GM18519 (cell line): Measurements from ENCODE around the gene UPF3B.
"Not testable (repeated sequence)": the region's sequence is repeated elsewhere in the genome, so short reads cannot be mapped to it uniquely, and the experiment has no call there.

Experiments
- ATAC-seq: cut with Tn5 transposase; IDR thresholded peaks from one replicate; pipeline ENCODE4 v1.9.1; 2021; ENCODE audit warnings: mild to moderate bottlenecking, moderate library complexity; ENCODE audit not compliant: unreplicated experiment, low FRiP score

Gene UPF3B, protein sequence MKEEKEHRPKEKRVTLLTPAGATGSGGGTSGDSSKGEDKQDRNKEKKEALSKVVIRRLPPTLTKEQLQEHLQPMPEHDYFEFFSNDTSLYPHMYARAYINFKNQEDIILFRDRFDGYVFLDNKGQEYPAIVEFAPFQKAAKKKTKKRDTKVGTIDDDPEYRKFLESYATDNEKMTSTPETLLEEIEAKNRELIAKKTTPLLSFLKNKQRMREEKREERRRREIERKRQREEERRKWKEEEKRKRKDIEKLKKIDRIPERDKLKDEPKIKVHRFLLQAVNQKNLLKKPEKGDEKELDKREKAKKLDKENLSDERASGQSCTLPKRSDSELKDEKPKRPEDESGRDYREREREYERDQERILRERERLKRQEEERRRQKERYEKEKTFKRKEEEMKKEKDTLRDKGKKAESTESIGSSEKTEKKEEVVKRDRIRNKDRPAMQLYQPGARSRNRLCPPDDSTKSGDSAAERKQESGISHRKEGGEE

GRCh38 chrX:119852382-119853353, at the start of gene UPF3B:
UPF3B (minus strand) TSS chrX:119852963; CDS start chrX:119852928, 35 bp downstream.
- ATAC-seq, result peak; percentile 93

DNA sequence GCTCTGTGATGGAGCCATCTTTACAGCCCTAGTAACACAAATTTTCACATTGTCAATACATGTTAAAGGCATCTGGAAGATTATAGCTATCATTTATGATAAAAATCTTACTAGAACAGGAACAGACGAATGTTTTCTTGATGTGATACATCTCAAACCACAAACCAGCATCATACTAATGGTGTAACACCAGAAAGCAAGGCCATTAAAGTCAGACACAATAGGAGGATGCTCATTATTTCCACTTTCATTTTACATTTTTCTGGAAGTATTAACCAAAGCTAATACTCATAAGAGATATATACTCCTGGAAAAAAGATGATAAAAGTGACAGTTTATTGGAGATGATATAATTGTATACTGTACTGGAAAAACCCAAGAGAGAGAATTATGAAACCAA, 48.2 kb upstream of the UPF3B start:
- no peak for ATAC-seq

DNA sequence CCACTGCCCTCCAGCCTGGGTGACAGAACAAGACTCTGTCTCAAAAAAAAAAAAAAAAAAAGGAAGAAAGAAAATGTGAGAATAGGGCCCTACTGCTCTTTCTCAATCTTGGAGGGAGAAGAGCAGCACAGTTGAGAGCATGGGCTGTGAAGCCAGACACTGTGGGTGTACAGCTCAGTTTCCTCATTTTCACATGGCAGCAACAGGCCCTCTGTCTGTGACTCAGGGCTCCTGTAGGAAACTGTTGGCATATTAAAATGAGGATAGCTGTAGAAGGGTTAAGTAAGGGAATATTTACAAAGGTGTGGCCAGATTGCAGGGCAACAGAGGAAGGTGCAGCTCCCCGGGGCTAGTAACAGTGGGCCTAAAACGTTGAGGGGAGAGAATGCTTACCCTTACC, 46.4 kb upstream of the UPF3B start:
- no peak for ATAC-seq

DNA sequence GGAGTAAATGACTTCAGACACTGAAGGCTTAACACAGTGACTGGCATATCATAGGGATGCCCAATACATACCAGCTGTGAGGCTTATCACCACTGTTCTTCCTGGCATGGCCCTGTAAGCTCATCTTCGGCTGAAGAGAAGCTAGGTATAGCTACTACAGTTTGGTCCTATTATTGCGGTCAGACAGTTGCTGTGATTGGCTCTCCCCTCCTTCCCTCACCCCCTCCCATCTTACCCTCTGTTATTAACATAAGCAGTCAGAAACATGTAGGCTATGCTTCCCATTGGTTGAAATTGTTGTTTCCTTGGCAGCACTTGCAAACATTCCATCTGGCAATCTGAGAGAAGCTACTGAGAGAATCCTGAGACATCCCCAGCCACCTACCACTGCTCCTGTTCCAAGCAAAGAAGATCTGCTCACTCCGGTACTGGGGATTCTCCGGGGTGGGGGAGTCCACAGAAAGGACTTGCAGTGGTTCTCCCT, 43.1 kb upstream of the UPF3B start, which contains the start of gene AKAP14:
Gene AKAP14, plus strand, starts transcription at position 51 of the 484 bp plus-strand sequence. CDS start 7,331 bp downstream, outside the sequence.
- ATAC-seq, result no peak

- not testable (repeated sequence) for ATAC-seq
Observed at GRCh38 chrX:119891961-119892692, 39.4 kb upstream of the UPF3B start.

DNA sequence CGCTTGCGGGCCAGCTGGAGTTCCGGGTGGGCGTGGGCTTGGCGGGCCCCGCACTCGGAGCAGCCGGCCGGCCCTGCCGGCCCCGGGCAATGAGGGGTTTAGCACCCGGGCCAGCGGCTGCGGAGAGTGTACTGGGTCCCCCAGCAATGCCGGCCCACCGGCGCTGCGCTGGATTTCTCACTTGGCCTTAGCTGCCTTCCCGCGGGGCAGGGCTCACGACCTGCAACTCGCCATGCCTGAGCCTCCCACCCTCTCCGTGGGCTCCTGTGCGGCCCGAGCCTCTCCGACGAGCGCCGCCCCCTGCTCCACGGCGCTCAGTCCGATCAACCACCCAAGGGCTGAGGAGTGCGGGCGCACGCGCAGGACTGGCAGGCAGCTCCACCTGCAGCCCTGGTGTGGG, 37.9 kb upstream of the UPF3B start:
- ATAC-seq, result not testable (repeated sequence)

GRCh38 chrX:119887721-119888425, 35.1 kb upstream of the UPF3B start:
- ATAC-seq, result peak; percentile 68

DNA sequence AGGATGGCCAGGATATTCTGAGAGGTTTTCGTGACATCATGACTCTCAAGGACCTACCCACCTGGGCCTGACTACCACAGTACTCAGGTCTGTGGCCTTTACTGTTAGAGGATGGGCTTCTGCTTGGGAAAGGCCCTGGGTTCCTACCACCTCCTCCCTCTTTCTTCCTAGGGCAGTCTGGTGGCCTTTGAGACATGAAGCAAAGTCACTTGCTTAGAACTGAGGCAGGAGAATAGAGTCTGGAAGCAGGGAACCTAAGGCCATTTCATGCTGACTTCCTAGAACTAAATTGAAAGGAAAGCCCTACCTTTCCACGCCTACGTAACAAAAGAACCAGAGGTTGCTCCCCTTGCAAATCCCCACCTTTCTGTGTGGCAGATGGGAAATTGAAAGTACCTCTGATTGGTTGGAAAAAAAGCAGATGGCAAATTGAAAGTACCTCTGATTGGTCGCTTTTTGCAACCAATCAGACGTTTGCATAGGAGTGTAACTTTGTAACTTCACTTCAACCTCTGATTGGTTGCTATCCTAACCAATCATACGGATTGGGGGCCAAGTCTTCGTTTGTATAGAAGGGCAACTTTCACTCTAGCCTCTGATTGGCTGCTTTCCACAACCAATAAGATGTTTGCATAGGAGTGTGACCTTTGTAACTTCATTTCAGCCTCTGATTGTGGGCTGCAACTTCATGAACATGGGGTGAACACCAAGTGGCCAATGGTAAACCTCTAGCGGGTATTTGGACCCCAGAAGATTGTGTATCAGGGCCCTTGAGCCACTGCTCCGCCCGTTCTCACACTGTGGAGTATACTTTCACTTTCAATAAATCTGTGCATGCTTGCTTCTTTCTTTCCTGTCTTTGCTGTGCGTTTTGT, 33.0 kb upstream of the UPF3B start:
- no peak for ATAC-seq

DNA sequence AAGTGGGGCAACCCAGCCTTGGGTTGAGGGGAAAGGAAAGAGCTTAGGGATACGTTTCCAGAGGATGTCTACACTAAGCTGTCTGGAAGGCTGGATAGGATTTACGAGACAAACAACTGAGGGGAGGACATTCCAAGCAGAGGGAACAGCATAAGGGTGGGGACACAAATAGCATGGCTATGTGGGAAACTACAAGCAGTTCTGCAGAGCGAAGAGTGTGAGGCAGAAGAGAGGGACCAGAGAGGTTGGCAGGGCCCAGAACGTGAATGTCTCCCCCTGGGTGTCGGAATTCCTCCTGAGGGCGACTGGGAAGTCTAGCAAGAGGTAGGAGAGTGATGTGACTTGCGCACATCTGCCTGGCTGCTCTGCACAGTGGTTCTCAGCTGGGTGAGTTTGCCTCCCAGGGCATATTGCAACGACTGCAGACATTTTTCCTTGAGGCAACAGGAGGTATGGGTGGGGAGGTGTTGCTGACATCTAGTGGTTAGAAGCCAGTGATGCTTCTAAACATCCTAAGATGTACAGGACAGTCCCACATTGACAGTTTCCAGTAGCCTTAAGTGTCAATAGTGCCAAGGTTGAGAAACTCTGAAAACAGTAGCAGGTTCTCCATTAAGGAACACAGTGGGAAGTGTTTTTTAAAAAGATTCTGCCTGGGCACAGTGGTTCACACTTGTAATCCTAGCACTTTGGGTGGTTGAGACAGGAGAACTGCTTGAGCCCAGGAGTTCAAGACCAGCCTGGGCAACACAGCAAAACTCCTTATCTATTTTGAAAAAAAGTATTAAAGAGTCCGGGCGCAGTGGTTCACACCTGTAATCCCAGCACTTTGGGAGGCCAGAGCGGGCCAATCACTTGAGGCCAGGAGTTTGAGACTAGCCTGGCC, 28.0 kb upstream of the UPF3B start:
- ATAC-seq, result peak; percentile 86

GRCh38 chrX:119880076-119880475, 27.3 kb upstream of the UPF3B start:
- no peak for ATAC-seq

DNA sequence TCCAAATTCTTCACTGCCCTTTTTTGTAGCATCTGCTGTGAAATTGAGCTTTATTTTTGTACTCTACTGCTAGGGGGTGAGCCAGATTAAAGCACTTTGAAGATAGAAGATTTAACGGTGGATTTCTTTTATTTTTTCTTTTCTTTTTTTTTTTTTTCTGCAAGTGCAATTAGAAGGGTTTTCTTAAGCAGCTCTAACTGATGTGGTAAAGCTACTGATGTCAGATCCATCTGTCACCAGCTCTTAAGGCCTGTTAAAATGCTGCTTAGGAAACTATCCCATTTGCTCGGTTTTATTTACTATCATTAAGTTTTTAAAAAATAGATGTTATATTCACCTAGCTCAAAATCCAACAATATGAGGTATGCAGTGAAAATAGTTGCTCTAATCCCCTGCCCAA, 26.0 kb upstream of the UPF3B start:
- ATAC-seq, result no peak

DNA sequence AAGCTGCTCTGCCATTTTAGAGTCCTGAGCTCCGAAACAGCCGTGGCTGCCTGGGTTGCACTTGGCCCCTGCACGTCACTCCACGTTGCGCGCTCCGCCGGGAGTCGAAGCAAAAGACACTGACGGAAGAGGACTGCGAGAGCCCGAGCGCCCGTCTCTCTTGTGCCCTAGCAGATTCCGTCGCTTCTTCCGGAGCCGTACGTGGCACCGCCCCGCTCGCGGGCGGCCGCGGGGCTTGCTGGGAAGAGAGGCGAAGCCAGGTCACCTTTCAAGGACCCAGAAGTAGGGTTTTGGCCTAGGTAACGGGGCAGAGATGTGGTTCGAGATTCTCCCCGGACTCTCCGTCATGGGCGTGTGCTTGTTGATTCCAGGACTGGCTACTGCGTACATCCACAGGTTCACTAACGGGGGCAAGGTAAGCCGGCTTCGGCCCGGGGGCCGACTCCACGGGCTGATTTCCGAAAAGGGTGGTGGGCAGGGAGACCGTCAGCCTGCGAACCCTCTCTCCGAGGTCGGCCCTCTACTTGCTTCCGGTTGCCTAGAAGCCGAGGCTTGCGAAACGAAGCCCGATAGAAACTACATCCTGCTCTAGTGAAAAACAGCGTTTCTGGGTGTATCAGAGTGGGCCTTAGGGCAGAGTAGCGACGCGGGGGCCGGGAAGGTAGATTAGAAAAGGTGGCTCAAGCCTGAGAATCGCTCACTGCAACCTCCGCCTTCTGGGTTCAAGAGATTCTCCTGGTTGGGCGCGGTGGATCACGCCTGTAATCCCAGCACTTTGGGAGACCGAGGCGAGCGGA, 19.0 kb upstream of the UPF3B start, which contains the start of the genes NDUFA1 and RNF113A:
Gene NDUFA1, plus strand, starts transcription at position 234 of the 797 bp plus-strand sequence. Its CDS starts 80 bp downstream, at position 314.
Gene RNF113A, minus strand, starts transcription at position 135 of the 797 bp plus-strand sequence. Its CDS starts 120 bp downstream, at position 15.
- ATAC-seq, result peak; percentile 88

DNA sequence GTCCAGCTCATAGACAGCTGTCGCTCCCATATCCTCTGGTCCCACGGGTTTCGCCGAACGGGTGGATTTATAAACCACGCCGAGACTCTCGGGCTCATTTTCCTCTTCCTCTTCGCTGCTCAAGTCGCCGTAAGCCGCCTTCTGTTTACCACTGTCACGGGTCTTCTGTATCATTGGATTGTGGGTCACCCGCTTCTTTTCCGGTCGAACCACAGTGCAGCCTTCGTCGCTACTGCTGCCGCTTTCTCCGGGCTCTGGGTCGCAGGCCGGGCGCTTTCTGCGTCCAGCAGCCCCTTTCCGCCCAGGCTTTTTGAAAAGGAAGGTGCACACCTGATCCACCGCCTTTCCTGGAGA, 18.5 kb upstream of the UPF3B start:
- peak; percentile 17 for ATAC-seq

DNA sequence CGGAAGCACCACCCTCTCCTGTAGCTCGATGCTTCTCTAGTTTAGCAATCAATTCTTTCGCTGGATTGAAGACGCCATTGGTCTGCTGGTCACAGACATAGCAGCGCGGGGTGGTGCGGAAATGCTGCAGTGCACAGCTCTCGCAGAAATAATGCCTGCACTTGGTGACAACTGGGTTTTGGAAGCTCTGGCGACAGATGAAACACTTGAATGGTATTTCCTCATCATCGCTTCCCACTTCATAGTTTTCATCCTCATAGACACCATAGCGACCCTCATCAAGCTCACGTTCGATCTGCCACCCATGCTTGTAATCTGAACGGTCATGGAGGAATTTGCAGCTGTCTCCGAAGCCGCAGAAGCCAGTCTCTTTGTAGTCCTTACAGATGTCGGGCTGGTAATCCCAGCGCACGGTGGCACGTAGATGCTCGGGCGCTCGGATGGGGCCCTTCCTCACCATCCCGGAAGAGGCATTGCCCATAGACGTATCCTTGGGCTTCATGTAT, 17.9 kb upstream of the UPF3B start:
- ATAC-seq, result no peak

- ATAC-seq, result no peak
Observed at GRCh38 chrX:119853444-119853843, 681 bp upstream of the UPF3B start.

DNA sequence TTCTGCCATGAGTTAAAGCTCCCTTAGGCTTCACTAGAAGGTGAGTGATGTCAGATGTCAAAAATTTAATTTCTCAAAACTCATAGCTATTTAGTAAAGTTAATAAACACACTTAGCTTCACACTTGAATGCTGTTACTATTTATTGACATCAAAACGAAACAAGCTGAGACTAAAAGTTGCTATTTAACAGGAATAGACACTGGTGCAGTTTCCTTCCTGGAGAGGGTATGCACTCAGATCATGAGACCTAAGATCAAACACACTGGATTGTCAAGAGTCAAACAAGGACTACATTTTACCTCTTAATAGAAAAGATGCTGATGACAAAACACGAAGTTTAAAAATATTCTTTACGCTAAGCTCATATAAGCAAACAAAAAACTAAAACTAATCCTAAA, 18.9 kb downstream of the UPF3B start:
- ATAC-seq, result no peak
